GM23338 (cell line): ENCODE measurements around the gene VANGL1. TPM values are rescaled to one million over a fixed set of nuclear protein-coding genes. Genes with fewer than 3 reads are reported as not detected.

Experiments
- ATAC-seq: fragments of 200-7000 bp; cut with Tn5 transposase; 3 replicates; pipeline ENCODE4 v1.9.1; 2020
- DNase-seq: peaks from one replicate; pipeline ENCODE4 v3.0.0-alpha.2; 2015; ENCODE audit warnings: low spot score
- H2AFZ ChIP-seq: fragments of 200-600 bp; sonication (generic); 2 replicates; pipeline ENCODE4 v1.8.0; 2016; ENCODE audit warnings: antibody characterized with exemption, mild to moderate bottlenecking, moderate library complexity
- H3F3A ChIP-seq: fragments of 200-600 bp; sonication (generic); replicated peaks from 2 replicates; pipeline ENCODE4 v1.8.0; 2017; ENCODE audit warnings: antibody characterized with exemption, mixed run types, low read depth
- H3K27ac ChIP-seq: fragments of 200-600 bp; sonication (generic); 2 replicates; pipeline ENCODE4 v1.6.1; 2016; ENCODE audit warnings: low read depth
- H3K27me3 ChIP-seq: fragments of 200-600 bp; sonication (generic); 2 replicates; pipeline ENCODE4 v1.8.0; 2016; ENCODE audit warnings: mild to moderate bottlenecking, mixed run types, moderate library complexity; ENCODE audit not compliant: insufficient read depth
- H3K36me3 ChIP-seq: fragments of 200-600 bp; sonication (generic); 2 replicates; pipeline ENCODE4 v1.8.0; 2016; ENCODE audit warnings: mild to moderate bottlenecking; ENCODE audit not compliant: insufficient read depth
- H3K4me1 ChIP-seq: fragments of 200-600 bp; sonication (generic); 2 replicates; pipeline ENCODE4 v1.8.0; 2016; ENCODE audit warnings: mild to moderate bottlenecking, moderate library complexity; ENCODE audit not compliant: insufficient read depth
- H3K4me2 ChIP-seq: fragments of 200-600 bp; sonication (generic); 2 replicates; pipeline ENCODE4 v1.7.1; 2017; ENCODE audit warnings: mixed run types
- H3K4me3 ChIP-seq: fragments of 200-600 bp; sonication (generic); 2 replicates; pipeline ENCODE4 v1.6.1; 2016; ENCODE audit warnings: mixed run types
- H3K79me2 ChIP-seq: fragments of 200-600 bp; sonication (generic); replicated peaks from 2 replicates; pipeline ENCODE4 v1.8.0; 2017; ENCODE audit warnings: mild to moderate bottlenecking; ENCODE audit not compliant: insufficient read depth
- H3K9me2 ChIP-seq: fragments of 200-600 bp; sonication (generic); 2 replicates; pipeline ENCODE4 v1.8.0; 2017; ENCODE audit not compliant: insufficient read depth
- H4K20me1 ChIP-seq: fragments of 200-600 bp; sonication (generic); replicated peaks from 2 replicates; pipeline ENCODE4 v1.8.0; 2017; ENCODE audit warnings: mild to moderate bottlenecking; ENCODE audit not compliant: insufficient read depth
- H3K27ac Mint-ChIP-seq: 2 replicates; pipeline ENCODE4 v1.8.0; 2020; ENCODE audit warnings: inconsistent platforms, mild to moderate bottlenecking, moderate library complexity, mixed read lengths
- H3K27me3 Mint-ChIP-seq: 3 replicates; pipeline ENCODE4 v1.8.0; 2022; ENCODE audit warnings: low read depth, mild to moderate bottlenecking, moderate library complexity, mixed read lengths, inconsistent platforms; ENCODE audit not compliant: insufficient read depth, poor library complexity
- H3K36me3 Mint-ChIP-seq: 3 replicates; pipeline ENCODE4 v1.8.0; 2021; ENCODE audit warnings: low read depth, mild to moderate bottlenecking, inconsistent platforms, moderate library complexity, mixed read lengths
- H3K4me1 Mint-ChIP-seq: 3 replicates; pipeline ENCODE4 v1.8.0; 2020; ENCODE audit warnings: mild to moderate bottlenecking, inconsistent platforms, mixed read lengths
- H3K4me3 Mint-ChIP-seq: 3 replicates; pipeline ENCODE4 v1.8.0; 2021; ENCODE audit warnings: moderate library complexity, mild to moderate bottlenecking, inconsistent platforms, mixed read lengths
- H3K9me3 Mint-ChIP-seq: 3 replicates; pipeline ENCODE4 v1.8.0; 2020; ENCODE audit warnings: moderate library complexity, mild to moderate bottlenecking, inconsistent platforms, mixed read lengths
- CREB1 ChIP-seq: fragments of 250-450 bp; sonication (Bioruptor Pico); IDR thresholded peaks from 2 replicates; pipeline ENCODE4 v1.5.0; 2020; ENCODE audit warnings: low read depth, mild to moderate bottlenecking, moderate library complexity
- ETS1 ChIP-seq: IDR thresholded peaks from 2 replicates; pipeline ENCODE4 v1.6.1; 2016; ENCODE audit warnings: antibody characterized with exemption
- EZH2 ChIP-seq: fragments of 200-600 bp; sonication (generic); IDR thresholded peaks from one replicate; pipeline ENCODE4 v1.8.0; 2017; ENCODE audit warnings: antibody characterized with exemption, mild to moderate bottlenecking, low read depth; ENCODE audit not compliant: unreplicated experiment
- EZH2phosphoT487 ChIP-seq: fragments of 200-600 bp; sonication (generic); IDR thresholded peaks from one replicate; pipeline ENCODE4 v1.8.1; 2018; ENCODE audit warnings: antibody characterized with exemption; ENCODE audit not compliant: unreplicated experiment
- JUNB ChIP-seq: IDR thresholded peaks from one replicate; pipeline ENCODE4 v1.6.1; 2016; ENCODE audit warnings: antibody characterized with exemption; ENCODE audit not compliant: unreplicated experiment
- NANOG ChIP-seq: IDR thresholded peaks from 2 replicates; pipeline ENCODE4 v1.6.1; 2016; ENCODE audit warnings: antibody characterized with exemption, borderline replicate concordance
- POLR2AphosphoS5 ChIP-seq: IDR thresholded peaks from 2 replicates; pipeline ENCODE4 v1.6.1; 2016; ENCODE audit warnings: antibody characterized with exemption, low read depth
- STAT1 ChIP-seq: IDR thresholded peaks from one replicate; pipeline ENCODE4 v1.6.1; 2016; ENCODE audit warnings: antibody characterized with exemption; ENCODE audit not compliant: unreplicated experiment
- ZNF114 ChIP-seq: fragments of 250-450 bp; sonication (Bioruptor Pico); IDR thresholded peaks from 2 replicates; pipeline ENCODE4 v1.5.0; 2020; ENCODE audit warnings: mild to moderate bottlenecking, moderate library complexity
- ZNF331 ChIP-seq: fragments of 250-450 bp; sonication (Bioruptor Pico); IDR thresholded peaks from 2 replicates; pipeline ENCODE4 v1.5.0; 2020; ENCODE audit warnings: low read depth, mild to moderate bottlenecking, moderate library complexity
- polyA plus RNA-seq: library from polyadenylated mRNA; unstranded; fragments of >200 nt; fragmentation: Nextera tagmentation; extraction: Ambion mirVana; gene quantifications from 2 replicates; pipeline ENCODE4 v1.2.1, GENCODE V29; 2016
- total RNA-seq: library from RNA; depleted of rRNA; stranded (reverse); fragments of >200 nt; shearing (Covaris generic); gene quantifications from 2 replicates; pipeline ENCODE4 v1.2.3, GENCODE V29; 2014
- TF ChIP-seq, protein P1 (sequence below): fragments of 250-450 bp; sonication (Bioruptor Pico); IDR thresholded peaks from 2 replicates; pipeline ENCODE4 v1.5.0; 2020; ENCODE audit warnings: mild to moderate bottlenecking, moderate library complexity
- TF ChIP-seq, protein P2 (sequence below): IDR thresholded peaks from one replicate; pipeline ENCODE4 v1.6.1; 2018; ENCODE audit warnings: antibody characterized with exemption; ENCODE audit not compliant: unreplicated experiment
- TF ChIP-seq, protein P3 (sequence below), 2 experiments: fragments of 200-600 bp in 1 of 2; sonication (generic) in 1 of 2; conservative IDR thresholded peaks; 2 replicates each; pipeline versions ENCODE4 v1.5.1 to v1.6.1; 2016 to 2017; ENCODE audit warnings: antibody characterized with exemption in 2 of 2, low read depth in 2 of 2, mild to moderate bottlenecking in 2 of 2, moderate library complexity in 1 of 2

The VANGL1 gene
- total and polyA plus RNA-seq, 2 experiments from 2014 or later, result 4.4 to 14.4 TPM

DNA sequence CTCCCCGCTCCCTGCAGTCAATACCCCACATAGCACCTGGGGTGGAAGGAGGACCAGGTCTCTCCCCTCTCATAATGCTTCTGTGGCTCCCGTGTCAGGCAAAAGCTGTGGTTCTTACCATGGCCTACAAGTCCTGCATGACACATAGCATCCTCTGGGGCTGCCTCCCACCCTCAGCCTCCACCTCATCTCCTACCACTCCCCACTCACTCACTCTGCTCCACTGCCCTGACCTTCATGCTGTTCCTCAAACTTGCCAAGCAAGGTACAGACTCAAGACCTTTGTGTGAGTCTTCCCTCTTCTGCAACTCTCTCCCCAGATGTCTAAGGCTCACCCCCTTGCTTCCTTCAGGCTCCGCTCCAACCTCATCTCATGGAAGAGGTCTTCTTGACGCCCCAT lies 28.0 kb upstream of the VANGL1 start:
- H4K20me1 ChIP-seq, result no peaks in the 10 kb centered on the region
- no peak overlapping the region for H3K4me3 Mint-ChIP-seq
- H3K27me3 Mint-ChIP-seq, result peaks cover 5% of the 10 kb centered on the region
- no peak for DNase-seq
- no peak overlapping the region for H3K27ac Mint-ChIP-seq
- no peaks in the 10 kb centered on the region for H3K36me3 ChIP-seq
- H3K9me3 Mint-ChIP-seq, result peaks cover 5% of the 10 kb centered on the region
- H3K4me1 ChIP-seq, result no peaks in the 10 kb centered on the region
- H3K79me2 ChIP-seq, result no peaks in the 10 kb centered on the region
- no peak for ATAC-seq
- no peak overlapping the region for H3K4me2 ChIP-seq
- H2AFZ ChIP-seq, result no peak overlapping the region
- H3F3A ChIP-seq, result no peaks in the 10 kb centered on the region
- H3K4me1 Mint-ChIP-seq, result peaks cover 4% of the 10 kb centered on the region; the same call in 1 of the 3 replicates
- H3K36me3 Mint-ChIP-seq, result no peaks in the 10 kb centered on the region; the same call in 2 of the 3 replicates
- H3K27ac ChIP-seq, result no peak overlapping the region
- H3K27me3 ChIP-seq, result no peaks in the 10 kb centered on the region
- TF ChIP-seq, protein P1, sequence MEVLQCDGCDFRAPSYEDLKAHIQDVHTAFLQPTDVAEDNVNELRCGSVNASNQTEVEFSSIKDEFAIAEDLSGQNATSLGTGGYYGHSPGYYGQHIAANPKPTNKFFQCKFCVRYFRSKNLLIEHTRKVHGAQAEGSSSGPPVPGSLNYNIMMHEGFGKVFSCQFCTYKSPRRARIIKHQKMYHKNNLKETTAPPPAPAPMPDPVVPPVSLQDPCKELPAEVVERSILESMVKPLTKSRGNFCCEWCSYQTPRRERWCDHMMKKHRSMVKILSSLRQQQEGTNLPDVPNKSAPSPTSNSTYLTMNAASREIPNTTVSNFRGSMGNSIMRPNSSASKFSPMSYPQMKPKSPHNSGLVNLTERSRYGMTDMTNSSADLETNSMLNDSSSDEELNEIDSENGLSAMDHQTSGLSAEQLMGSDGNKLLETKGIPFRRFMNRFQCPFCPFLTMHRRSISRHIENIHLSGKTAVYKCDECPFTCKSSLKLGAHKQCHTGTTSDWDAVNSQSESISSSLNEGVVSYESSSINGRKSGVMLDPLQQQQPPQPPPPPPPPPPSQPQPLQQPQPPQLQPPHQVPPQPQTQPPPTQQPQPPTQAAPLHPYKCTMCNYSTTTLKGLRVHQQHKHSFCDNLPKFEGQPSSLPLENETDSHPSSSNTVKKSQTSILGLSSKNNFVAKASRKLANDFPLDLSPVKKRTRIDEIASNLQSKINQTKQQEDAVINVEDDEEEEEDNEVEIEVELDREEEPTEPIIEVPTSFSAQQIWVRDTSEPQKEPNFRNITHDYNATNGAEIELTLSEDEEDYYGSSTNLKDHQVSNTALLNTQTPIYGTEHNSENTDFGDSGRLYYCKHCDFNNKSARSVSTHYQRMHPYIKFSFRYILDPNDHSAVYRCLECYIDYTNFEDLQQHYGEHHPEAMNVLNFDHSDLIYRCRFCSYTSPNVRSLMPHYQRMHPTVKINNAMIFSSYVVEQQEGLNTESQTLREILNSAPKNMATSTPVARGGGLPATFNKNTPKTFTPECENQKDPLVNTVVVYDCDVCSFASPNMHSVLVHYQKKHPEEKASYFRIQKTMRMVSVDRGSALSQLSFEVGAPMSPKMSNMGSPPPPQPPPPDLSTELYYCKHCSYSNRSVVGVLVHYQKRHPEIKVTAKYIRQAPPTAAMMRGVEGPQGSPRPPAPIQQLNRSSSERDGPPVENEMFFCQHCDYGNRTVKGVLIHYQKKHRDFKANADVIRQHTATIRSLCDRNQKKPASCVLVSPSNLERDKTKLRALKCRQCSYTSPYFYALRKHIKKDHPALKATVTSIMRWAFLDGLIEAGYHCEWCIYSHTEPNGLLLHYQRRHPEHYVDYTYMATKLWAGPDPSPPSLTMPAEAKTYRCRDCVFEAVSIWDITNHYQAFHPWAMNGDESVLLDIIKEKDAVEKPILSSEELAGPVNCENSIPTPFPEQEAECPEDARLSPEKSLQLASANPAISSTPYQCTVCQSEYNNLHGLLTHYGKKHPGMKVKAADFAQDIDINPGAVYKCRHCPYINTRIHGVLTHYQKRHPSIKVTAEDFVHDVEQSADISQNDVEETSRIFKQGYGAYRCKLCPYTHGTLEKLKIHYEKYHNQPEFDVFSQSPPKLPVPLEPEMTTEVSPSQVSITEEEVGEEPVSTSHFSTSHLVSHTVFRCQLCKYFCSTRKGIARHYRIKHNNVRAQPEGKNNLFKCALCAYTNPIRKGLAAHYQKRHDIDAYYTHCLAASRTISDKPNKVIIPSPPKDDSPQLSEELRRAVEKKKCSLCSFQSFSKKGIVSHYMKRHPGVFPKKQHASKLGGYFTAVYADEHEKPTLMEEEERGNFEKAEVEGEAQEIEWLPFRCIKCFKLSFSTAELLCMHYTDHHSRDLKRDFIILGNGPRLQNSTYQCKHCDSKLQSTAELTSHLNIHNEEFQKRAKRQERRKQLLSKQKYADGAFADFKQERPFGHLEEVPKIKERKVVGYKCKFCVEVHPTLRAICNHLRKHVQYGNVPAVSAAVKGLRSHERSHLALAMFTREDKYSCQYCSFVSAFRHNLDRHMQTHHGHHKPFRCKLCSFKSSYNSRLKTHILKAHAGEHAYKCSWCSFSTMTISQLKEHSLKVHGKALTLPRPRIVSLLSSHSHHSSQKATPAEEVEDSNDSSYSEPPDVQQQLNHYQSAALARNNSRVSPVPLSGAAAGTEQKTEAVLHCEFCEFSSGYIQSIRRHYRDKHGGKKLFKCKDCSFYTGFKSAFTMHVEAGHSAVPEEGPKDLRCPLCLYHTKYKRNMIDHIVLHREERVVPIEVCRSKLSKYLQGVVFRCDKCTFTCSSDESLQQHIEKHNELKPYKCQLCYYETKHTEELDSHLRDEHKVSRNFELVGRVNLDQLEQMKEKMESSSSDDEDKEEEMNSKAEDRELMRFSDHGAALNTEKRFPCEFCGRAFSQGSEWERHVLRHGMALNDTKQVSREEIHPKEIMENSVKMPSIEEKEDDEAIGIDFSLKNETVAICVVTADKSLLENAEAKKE (CRISPR knock-in tag), result no peak
- TF ChIP-seq POLR2AphosphoS5, result no peak
- TF ChIP-seq ZNF114 (CRISPR knock-in tag), result no peak
- no peak for TF ChIP-seq ETS1
- TF ChIP-seq CREB1, result no peak
- TF ChIP-seq, protein P2, sequence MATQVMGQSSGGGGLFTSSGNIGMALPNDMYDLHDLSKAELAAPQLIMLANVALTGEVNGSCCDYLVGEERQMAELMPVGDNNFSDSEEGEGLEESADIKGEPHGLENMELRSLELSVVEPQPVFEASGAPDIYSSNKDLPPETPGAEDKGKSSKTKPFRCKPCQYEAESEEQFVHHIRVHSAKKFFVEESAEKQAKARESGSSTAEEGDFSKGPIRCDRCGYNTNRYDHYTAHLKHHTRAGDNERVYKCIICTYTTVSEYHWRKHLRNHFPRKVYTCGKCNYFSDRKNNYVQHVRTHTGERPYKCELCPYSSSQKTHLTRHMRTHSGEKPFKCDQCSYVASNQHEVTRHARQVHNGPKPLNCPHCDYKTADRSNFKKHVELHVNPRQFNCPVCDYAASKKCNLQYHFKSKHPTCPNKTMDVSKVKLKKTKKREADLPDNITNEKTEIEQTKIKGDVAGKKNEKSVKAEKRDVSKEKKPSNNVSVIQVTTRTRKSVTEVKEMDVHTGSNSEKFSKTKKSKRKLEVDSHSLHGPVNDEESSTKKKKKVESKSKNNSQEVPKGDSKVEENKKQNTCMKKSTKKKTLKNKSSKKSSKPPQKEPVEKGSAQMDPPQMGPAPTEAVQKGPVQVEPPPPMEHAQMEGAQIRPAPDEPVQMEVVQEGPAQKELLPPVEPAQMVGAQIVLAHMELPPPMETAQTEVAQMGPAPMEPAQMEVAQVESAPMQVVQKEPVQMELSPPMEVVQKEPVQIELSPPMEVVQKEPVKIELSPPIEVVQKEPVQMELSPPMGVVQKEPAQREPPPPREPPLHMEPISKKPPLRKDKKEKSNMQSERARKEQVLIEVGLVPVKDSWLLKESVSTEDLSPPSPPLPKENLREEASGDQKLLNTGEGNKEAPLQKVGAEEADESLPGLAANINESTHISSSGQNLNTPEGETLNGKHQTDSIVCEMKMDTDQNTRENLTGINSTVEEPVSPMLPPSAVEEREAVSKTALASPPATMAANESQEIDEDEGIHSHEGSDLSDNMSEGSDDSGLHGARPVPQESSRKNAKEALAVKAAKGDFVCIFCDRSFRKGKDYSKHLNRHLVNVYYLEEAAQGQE, result no peak
- no peak for TF ChIP-seq EZH2phosphoT487
- no peak for TF ChIP-seq EZH2
- TF ChIP-seq, protein P3, sequence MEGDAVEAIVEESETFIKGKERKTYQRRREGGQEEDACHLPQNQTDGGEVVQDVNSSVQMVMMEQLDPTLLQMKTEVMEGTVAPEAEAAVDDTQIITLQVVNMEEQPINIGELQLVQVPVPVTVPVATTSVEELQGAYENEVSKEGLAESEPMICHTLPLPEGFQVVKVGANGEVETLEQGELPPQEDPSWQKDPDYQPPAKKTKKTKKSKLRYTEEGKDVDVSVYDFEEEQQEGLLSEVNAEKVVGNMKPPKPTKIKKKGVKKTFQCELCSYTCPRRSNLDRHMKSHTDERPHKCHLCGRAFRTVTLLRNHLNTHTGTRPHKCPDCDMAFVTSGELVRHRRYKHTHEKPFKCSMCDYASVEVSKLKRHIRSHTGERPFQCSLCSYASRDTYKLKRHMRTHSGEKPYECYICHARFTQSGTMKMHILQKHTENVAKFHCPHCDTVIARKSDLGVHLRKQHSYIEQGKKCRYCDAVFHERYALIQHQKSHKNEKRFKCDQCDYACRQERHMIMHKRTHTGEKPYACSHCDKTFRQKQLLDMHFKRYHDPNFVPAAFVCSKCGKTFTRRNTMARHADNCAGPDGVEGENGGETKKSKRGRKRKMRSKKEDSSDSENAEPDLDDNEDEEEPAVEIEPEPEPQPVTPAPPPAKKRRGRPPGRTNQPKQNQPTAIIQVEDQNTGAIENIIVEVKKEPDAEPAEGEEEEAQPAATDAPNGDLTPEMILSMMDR (conservative IDR thresholded peaks at IDR 0.05; ENCODE audit: low read depth in 2 of 2), result no peak
- TF ChIP-seq STAT1, result no peak
- TF ChIP-seq NANOG, result no peak
- TF ChIP-seq ZNF331, result no peak
- no peak for TF ChIP-seq JUNB
- no peak overlapping the region for H3K4me3 ChIP-seq
- H3K9me2 ChIP-seq, result peaks cover 11% of the 10 kb centered on the region
